ENCODE measurements around the gene ZMYM4.

Gene ZMYM4

DNA sequence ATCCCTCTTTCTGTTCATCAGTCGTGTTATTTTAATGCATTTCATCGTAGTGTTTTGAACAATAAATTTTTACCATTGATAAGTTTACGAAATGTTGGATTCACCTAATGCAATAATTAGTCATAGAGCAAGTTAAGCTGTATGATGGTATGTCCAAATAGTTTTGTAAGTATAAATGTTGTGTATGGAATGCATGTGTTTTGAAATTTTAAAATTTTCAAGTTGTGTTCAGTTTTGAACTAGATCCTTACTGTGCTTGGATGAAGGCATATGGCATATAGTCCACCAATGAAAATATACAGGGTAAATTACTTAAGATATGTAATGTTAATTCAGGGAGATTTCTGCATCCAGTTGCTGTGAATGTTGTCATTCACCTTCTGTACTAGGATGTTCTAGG, 2.3 kb downstream of the ZMYM4 start:
- intact Hi-C loops (cut with DNase I), result no loop called here
- no peak for DNase-seq

- intact Hi-C loops (cut with DNase I), result no loop called here
- DNase-seq, result no peak
Observed at GRCh38 chr1:35274197-35274596, 5.7 kb downstream of the ZMYM4 start.

DNA sequence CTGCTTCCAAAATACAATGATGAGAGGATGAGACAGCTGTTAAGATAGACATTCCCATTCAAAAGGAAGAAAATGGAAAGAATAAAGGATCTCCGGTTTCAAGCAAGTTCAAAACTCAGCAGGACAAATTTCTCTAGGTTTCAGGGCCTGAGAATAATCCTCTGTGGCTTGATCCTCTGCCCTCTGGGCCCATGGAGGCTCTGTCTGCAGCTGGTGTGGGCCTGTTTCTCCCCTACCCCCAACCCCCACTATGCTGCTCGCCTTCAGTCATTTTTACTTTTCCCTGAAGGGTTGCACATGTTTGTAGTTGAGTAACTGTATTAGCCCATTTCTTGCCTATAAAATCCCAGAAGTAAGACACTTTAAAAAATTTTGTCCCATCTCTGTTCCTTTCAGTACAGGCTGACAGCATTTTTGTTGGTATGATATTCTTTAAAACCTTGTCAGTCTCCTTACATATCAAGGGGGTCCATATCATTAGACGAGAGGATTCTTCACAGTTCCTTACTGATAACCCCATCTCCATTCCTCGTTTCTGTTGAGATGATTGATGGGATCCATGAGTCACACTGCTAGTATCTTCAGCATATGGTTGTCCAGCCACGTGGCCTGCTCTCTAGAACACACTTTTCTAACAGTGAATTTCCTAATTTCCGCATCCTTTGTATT, 10.5 kb downstream of the ZMYM4 start:
- intact Hi-C loops (cut with DNase I), result no loop called here
- no peak for DNase-seq

GRCh38 chr1:35279555-35279904, 11.0 kb downstream of the ZMYM4 start:
- intact Hi-C loops (cut with DNase I), result no loop called here
- no peak for DNase-seq

DNA sequence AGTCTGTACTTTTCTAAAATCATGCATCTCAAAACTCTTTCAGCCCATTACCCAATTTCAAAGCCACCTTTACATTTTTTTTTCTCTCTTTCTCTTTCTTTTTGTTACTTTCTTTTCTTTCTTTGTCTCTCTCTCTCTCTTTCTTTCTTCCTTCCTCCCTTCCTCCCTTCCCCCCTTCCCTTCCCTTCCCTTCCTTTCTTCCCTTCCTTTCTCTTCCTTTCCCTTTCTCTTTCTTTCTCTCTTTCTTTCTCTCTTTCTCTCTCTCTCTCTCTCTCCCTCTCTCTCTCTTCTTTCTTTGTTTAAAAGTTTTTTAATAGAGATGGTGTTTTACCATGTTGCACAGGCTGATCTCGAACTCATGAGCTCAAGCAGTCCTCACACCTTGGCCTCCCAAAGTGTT, 11.5 kb downstream of the ZMYM4 start:
- intact Hi-C loops (cut with DNase I), result no loop called here
- DNase-seq, result no peak

DNA sequence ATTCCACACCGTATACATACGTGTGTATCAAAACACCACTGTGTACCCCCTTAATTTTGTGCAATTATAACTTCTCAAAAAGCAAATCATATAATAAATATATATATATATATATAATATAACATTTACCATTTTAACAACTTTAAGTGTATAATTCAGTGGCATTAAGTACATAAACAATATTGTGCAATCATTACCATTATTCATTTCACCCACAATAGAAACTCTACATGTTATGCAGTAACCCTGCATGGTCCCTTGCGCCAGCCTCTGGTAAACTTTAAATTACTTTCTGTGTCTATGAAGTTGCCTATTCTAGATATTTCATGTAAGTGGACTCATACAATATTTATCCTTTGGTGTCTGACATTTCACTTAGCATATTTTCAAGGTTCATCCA, 13.1 kb downstream of the ZMYM4 start:
- no peak for DNase-seq
- intact Hi-C loops (cut with DNase I), result no loop called here

DNA sequence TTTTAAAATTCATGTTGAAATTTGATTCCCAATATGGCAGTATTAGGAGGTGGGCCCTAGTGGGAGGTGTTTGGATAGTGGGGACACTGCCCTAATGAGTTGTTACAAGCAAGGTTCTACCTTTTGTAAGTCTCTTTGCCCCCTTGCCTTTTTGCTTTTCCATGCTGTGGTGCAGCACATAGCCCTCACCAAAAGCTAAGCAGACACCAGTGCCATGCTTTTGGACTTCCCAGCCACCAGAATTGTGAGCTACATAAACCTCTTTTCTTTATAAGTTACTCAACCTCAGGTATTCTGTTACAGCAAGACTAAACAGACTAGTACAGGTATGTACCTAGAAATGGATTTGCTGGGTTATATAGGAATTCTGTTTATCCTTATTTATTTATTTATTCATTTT, 13.7 kb downstream of the ZMYM4 start:
- DNase-seq, result no peak

DNA sequence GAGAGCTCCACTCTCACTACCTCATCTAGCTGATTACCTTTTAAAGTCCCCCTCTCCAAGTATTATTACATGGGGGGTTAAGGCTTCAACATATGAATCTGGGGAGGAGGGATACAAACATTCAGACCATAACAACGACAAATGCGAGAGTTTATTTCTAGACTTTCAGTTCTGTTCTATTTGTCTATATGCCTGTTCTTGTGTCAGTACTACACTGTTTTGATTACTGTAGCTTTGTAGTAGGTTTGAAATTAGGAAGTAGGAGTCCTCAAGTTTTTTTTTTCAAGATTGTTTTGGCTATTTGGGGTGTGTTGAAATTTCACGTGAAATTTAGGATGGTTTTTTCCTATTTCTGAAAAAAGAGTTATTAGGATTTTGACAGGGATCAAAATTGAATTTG, 16.3 kb downstream of the ZMYM4 start:
- DNase-seq, result no peak
- intact Hi-C loops (cut with DNase I), result no loop called here

More for the DNA sequence above, 13.7 kb downstream of the ZMYM4 start:
- intact Hi-C loops (cut with DNase I), result no loop called here

DNA sequence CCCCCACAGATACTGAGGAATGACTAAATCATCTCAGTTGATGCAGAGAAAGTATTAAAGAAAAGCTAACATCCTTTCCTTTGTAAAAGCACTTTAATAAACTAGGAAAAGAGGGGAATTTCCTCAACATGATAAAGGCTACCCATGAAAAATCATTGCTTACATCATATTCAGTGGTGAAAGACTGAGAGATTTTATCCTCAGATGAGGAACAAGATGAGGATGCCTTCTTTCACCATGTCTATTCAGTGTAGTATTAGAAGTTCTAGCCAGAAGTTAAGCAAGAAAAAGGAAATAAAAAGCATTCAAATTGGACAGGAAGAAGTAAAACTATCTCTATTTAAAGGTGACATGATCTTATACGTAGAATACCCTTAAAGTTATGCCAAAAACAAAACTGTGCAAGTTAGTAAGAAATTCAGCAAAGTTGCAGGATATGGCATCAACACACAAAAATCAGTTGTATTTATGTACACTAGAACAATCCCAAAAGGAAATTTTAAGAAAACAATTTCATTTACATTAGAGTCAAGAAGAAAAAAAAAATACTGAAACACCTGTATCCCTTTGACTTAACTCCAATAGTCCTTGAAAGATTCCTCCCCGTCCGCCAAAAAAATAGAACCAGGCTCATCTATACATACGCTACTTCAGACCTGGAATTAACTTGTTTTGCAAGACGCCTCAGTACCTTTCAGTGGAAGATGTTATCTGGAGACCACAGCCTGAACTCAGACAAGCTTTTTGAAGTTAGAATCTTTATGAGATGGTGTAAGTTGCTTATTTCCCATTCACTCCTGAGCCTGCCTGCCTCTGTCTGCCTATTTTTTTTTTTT, 17.5 kb downstream of the ZMYM4 start:
- no peak for DNase-seq
- intact Hi-C loops (cut with DNase I), result no loop called here

- intact Hi-C loops (cut with DNase I), result no loop called here
- no peak for DNase-seq
Observed at GRCh38 chr1:35287807-35288640, 19.5 kb downstream of the ZMYM4 start.

DNA sequence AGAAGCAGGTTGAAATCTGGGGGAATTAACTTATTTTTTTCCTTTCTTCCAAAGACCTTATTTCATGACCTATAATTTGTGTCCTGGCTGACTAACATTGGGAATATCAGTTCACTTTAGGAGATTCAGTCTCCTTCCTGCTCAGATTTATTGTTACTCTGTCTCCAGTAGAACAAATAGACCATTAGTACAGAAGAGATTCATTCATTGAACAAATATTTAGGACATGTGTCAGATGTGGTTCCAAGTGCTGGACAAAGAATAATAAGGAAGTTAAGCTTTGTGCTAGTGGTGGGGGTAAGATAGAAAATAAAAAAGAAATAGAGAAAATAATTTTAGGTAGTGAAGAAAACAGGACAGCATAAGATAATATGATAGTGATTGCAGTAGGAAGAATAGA, 20.3 kb downstream of the ZMYM4 start:
- no peak for DNase-seq
- intact Hi-C loops (cut with DNase I), result no loop called here

- intact Hi-C loops (cut with DNase I), result no loop called here
Observed at GRCh38 chr1:35290452-35290851, 21.9 kb downstream of the ZMYM4 start.

GRCh38 chr1:35294809-35295208, 26.3 kb downstream of the ZMYM4 start:
- intact Hi-C loops (cut with DNase I), result no loop called here
- no peak for DNase-seq

More at GRCh38 chr1:35290452-35290851, 21.9 kb downstream of the ZMYM4 start:
- no peak for DNase-seq

DNA sequence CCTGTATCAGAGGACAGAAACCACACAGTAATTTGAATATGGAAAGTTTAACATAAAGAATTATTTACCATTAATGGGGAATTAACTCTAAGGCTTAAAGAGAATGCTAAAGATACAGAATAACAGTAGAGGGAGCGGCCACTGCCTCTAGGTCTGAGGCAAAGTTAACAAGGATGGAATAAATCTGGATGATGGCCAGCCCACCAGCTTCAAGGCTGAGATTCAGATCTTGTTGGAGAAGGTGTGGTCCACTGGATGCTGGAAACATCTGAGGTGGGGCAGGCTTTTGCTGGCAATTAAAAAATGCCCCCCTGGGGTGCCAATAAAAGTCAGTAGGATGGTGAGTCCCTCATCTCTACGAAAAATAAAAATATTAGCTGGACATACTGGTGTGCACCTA, 29.4 kb downstream of the ZMYM4 start:
- intact Hi-C loops (cut with DNase I), result loop anchor here (1.0 kb wide), 1 partner anchor 96 kb away; no protein-coding TSS in a partner anchor
- no peak for DNase-seq

DNA sequence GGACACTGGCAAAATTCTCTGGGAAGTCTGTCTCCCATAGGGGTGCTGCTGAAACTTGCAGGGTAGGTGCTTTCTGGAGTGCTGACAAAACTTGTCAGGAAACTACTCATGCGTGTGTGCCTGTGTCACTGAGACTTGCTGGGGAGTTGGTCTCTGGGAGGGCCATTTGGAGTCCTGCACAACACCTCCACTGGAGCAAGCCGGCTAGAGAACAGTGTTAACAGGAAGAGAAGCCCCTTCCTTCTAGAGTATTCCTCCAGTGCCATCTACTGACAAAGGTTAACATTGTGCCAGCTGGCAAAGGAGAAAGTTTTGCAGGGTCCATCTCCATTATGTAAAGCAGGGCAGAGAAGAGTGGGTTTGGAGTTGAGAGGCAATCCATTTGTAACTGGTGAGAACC, 30.0 kb downstream of the ZMYM4 start:
- intact Hi-C loops (cut with DNase I), result loop anchor here (1.0 kb wide), 1 partner anchor 96 kb away; no protein-coding TSS in a partner anchor
- peak in 1 of 10 donors; percentile 18 for DNase-seq

GRCh38 chr1:35300376-35300775, 31.9 kb downstream of the ZMYM4 start:
- no peak for DNase-seq
- intact Hi-C loops (cut with DNase I), result no loop called here

- no peak for DNase-seq
- intact Hi-C loops (cut with DNase I), result no loop called here
Observed at GRCh38 chr1:35301674-35302392, 33.3 kb downstream of the ZMYM4 start.

DNA sequence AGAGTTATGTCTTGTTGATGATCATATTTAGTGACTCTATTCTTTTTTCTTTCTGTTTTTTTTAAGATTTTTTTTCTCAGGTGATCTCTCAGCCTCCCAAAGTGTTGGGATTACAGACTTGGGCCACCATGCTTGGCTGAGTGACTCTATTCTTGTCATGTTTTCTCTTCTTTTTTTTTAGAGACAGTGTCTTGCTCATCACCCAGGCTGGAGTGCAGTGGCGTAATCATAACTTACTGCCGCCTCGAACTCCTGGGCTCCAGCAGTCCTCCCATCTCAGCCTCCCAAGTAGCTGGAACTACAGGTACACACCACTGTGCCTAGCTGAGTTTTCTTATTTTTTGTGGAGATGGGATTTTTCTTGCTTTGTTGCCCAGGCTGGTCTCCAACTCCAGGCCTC, 36.9 kb downstream of the ZMYM4 start:
- no peak for DNase-seq
- intact Hi-C loops (cut with DNase I), result no loop called here

GRCh38 chr1:35315649-35316048, 47.1 kb downstream of the ZMYM4 start:
- intact Hi-C loops (cut with DNase I), result no loop called here
- DNase-seq, result no peak

- intact Hi-C loops (cut with DNase I), result no loop called here
- no peak for DNase-seq
Observed at GRCh38 chr1:35316264-35316663, 47.8 kb downstream of the ZMYM4 start.

Measured in posterior cingulate gyrus (tissue), 11 donors.